GM12875 (cell line): ENCODE results near the gene GTF2H4.
"Not testable (repeated sequence)": the region's sequence is repeated elsewhere in the genome, so short reads cannot be mapped to it uniquely, and the experiment has no call there.

ENCODE experiments used
- H3K4me3 ChIP-seq: one replicate; pipeline ENCODE4 v1.5.1; 2011; ENCODE audit warnings: low read depth, low read length, control low read depth
- TF ChIP-seq, protein P1 (sequence below): IDR thresholded peaks from 2 replicates; pipeline ENCODE4 v1.5.1; 2011; ENCODE audit warnings: low read depth, mild to moderate bottlenecking, control low read depth, inconsistent platforms, low read length, moderate library complexity, borderline replicate concordance; ENCODE audit not compliant: insufficient read depth

GTF2H4 gene

DNA sequence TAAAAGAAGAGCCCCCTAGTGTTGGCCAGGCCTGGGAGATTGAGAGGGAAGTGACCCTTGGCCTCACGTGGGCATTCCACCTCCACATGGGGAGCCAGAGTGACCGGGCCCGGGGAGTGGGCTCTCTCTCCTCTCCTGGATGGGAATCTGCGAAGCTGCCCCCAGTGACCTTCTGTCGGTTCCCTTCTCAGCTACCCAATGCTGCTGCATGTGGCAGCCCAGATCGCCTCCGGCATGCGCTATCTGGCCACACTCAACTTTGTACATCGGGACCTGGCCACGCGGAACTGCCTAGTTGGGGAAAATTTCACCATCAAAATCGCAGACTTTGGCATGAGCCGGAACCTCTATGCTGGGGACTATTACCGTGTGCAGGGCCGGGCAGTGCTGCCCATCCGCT, 10.1 kb upstream of the GTF2H4 start:
- H3K4me3 ChIP-seq = no peak overlapping the region
- TF ChIP-seq, protein P1, sequence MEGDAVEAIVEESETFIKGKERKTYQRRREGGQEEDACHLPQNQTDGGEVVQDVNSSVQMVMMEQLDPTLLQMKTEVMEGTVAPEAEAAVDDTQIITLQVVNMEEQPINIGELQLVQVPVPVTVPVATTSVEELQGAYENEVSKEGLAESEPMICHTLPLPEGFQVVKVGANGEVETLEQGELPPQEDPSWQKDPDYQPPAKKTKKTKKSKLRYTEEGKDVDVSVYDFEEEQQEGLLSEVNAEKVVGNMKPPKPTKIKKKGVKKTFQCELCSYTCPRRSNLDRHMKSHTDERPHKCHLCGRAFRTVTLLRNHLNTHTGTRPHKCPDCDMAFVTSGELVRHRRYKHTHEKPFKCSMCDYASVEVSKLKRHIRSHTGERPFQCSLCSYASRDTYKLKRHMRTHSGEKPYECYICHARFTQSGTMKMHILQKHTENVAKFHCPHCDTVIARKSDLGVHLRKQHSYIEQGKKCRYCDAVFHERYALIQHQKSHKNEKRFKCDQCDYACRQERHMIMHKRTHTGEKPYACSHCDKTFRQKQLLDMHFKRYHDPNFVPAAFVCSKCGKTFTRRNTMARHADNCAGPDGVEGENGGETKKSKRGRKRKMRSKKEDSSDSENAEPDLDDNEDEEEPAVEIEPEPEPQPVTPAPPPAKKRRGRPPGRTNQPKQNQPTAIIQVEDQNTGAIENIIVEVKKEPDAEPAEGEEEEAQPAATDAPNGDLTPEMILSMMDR = no peak

DNA sequence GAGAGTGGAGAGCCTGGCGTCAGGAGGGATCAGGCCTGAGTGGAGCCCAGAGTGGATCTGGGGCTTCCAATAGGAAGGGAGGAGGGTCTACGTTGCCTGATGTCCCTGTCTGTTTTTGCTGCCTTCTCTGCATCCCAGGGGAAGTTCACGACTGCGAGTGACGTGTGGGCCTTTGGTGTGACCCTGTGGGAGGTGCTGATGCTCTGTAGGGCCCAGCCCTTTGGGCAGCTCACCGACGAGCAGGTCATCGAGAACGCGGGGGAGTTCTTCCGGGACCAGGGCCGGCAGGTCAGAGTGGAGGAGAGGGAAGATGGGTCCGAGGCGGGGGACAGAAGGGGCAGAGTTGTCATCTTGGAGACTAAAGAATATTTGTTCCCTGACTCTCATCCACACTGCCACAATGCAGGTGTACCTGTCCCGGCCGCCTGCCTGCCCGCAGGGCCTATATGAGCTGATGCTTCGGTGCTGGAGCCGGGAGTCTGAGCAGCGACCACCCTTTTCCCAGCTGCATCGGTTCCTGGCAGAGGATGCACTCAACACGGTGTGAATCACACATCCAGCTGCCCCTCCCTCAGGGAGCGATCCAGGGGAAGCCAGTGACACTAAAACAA, 9.2 kb upstream of the GTF2H4 start:
- TF ChIP-seq, protein P1 = no peak
- H3K4me3 ChIP-seq = no peak overlapping the region

DNA sequence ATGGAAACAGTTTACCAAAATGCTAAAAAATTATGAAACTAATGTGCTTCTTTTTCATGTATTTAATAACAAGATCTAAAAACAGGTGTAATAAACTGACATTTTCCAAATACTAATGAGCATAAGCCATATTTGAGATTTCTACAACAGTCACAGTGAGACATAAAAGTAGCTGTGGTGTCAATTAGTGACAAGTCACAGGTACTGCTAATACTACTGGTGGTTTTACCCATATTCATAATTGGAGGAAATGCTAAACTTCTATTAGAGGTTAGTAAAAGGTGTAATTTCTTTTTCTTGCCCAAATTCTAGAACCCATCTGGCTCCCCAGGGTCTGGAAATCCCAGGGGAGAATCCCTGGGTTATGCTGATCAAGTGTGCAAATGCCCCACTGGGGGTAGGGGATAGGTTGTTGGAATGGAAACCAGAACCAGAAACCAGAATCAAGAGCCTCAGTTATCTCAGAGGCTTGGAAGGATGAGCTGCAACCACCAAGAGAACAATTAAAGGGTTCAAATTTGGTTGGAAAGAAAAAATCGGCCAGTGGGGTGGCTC, 7.1 kb upstream of the GTF2H4 start:
- no peak overlapping the region for H3K4me3 ChIP-seq
- TF ChIP-seq, protein P1 = no peak

DNA sequence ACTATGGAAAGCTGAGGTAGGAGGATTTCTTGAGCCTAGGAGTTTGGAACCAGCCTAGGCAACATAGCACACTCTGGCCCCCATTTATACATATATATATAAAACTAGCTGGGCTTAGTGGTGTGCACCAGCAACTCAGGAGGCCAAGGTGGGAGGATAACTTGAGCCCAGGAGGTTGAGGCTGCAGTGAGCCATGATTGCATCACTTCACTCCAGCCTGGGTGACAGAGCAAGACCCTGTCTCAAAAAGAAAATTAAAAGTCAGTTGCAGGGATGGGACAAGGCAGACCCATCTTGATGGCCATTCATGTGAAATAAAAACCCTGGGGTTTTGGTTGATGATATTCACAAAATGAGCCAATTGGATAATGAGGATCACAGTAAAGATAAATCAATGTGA, 6.6 kb upstream of the GTF2H4 start:
- H3K4me3 ChIP-seq = no peak overlapping the region
- TF ChIP-seq, protein P1 = no peak

DNA sequence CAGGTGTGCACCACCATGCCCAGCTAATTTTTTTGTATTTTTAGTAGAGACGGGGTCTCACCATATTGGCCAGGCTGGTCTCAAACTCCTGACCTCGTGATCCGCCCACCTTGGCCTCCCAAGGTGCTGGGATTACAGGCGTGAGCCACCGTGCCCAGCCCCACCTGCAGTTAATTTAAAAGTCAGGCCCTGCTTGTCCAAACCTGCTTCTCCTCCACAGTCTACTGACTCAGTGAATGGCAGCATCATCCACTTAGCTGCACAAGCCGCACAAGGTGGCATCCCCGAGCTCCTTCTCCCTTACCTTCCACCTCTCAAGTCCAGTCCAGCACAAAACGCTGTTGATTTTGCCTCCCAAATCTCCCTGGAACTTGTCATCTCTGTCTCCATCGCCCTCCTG, 5.8 kb upstream of the GTF2H4 start:
- not testable (repeated sequence) for H3K4me3 ChIP-seq

DNA sequence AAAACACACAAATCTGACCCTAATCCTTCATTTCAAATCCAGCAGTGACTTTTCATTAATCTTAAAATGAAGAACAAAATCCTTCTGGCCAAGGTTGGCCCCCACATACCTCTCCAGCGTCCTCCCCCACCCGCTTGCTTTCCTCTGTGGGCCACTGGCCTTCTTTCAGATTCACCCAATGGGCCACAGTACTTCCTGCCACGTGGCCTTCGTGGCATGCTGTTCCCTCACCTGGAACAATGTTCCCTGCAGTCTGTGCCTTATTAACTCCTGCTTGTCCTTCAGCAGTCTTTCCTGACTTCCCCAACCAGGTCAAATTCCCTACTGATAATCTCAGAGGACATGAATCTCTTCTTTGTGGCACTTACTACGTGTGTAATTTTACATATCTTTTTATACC, 5.3 kb upstream of the GTF2H4 start:
- TF ChIP-seq, protein P1 = no peak
- H3K4me3 ChIP-seq = no peak overlapping the region

DNA sequence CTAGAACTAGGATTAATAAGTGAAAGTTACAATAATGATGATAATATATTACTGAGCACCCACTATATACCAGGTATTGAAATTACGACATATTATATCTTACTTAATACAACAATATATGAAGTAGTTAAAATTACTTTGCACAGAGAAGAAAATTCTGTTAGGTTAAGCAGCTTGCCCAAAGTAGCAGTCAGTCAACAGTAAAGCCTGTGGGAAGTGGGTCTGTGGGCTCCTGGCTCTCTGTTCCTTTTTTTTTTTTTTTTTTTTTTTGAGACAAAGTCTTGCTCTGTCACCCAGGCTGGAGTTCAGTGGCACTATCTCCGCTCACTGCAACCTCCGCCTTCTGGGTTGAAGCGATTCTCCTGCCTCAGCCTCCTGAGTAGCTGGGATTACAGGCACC, 4.8 kb upstream of the GTF2H4 start:
- TF ChIP-seq, protein P1 = no peak

DNA sequence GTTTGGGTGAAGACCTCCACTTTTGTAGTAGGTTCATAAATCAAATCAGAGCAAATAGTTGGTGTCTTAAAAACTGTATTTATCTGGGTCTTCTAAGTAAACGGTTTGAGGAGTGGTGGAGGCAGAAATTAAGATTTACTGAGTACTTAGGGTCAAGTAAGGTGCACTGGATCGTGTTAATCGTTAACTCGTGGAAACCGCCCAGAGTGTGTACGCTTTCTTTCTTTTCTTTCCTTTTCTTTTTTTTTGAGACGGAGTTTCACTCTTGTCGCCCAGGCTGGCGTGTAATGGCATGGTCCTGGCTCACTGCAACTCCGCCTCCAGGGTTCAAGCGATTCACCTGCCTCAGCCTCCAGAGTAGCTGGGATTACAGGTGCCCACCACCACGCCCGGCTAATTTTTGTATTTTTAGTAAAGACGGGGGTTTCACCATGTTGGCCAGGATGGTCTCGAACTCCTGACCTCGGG, 683 bp upstream of the GTF2H4 start:
- H3K4me3 ChIP-seq = peak overlapping the region; percentile 67

More for the DNA sequence above, 4.8 kb upstream of the GTF2H4 start:
- no peak overlapping the region for H3K4me3 ChIP-seq
